Skin epidermis (tissue), 12 donors: ENCODE measurements around the gene TMEM164.

ENCODE experiments used
- H3K27ac ChIP-seq, 21 experiments: fragments of 200-600 bp; sonication (generic) in 11 of 21; one replicate each; pipeline ENCODE4 v1.5.0; 2020; ENCODE audit warnings: mild to moderate bottlenecking in 3 of 21, inconsistent platforms in 2 of 21, moderate library complexity in 2 of 21
- H3K4me3 ChIP-seq, 7 experiments: fragments of 200-600 bp; sonication (generic) in 2 of 7; one replicate each; pipeline ENCODE4 v1.5.0; 2020; ENCODE audit warnings: inconsistent platforms in 2 of 7, mild to moderate bottlenecking in 2 of 7, moderate library complexity in 1 of 7

Gene TMEM164

DNA sequence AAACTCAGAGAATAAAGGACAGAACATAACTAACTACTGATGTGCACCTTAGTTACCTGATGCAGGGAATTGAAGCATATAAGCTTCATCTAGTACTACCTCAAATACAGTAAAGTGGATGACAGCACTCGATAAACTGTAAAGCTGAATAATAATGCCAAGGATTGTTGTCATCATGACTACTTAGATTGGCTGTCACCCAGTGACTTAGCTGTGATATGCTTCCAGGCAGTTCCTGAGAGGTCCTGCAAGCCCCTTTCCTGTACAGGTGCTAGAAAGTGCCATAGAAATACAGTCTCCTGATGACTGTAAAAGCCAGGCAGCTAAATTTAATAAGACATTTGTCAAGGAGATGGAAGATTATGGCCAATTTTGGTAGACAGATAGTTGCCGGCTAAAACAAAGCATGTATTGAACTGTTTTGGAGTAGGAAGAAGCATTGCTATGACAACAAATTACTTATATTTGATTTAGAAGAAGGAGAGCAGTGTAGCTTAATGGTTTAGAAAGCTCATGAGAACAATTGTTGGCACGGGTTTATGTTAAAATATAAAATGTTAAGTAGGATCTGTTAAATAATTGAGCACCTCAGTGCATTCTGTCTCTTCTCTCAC lies 29.7 kb downstream of the TMEM164 start:
- Histone ChIP-seq H3K4me3 (no peak overlapping the region), H3K27ac (no peak overlapping the region)

DNA sequence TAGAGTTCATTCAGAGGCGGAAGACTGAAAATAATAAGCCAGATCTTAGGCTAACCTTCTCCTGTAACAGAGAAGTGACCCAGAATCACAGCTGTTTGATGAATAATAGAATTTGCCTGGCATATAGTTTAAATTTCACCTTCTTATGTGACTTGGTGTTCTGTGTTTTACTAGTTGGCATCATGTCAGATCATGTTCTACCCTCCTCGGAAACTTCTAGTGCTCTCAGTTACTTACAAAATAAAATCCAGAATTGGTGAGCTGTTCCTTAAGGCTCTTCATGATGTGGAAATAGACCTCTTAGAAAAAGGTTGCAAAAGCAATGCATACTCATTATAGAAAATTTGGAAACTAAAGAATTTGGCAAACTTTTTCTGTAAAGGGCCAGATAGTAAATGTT lies 31.1 kb downstream of the TMEM164 start:
- Histone ChIP-seq H3K4me3 (no peak overlapping the region), H3K27ac (no peak overlapping the region)

DNA sequence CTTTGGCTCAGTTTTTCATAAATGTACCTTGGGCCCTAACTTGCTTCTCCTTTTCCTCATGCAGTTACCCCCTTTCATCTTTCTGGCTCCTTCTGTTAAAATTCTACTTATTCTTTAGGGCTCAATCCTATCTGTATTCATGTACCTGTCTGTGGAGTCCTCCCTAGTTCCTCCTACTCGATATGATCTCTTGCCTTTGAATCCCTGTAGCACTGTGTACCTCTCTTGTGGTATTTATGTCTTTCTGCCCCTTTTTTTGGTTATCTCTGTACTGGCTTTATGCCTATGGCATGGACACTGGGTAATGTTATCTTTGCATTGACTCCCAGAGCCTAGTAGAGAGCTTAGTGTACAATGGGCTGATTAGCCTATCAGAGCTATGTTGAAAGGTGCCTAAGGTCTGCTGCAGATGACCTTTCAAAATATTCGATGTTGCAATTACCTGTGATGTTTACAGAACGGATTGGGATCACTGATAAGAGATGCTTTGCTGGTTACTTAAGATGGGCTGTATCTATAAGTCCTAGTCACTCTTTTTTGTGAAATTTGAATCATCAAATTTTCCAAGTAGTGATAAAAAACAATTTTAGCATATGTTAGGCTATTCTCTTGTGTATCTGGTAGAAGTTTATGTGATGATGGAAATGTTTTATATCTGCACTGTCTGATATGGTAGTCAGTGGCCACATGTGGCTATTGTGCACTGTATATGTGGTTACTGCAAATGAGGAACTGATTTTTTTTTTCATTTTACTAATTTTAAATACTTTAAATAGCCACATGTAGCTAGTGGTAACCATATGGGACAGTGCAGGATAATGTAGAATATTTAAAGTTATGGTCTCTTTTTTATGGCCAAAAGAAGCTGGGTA lies 33.5 kb downstream of the TMEM164 start:
- Histone ChIP-seq H3K27ac (no peak overlapping the region), H3K4me3 (no peak overlapping the region)

DNA sequence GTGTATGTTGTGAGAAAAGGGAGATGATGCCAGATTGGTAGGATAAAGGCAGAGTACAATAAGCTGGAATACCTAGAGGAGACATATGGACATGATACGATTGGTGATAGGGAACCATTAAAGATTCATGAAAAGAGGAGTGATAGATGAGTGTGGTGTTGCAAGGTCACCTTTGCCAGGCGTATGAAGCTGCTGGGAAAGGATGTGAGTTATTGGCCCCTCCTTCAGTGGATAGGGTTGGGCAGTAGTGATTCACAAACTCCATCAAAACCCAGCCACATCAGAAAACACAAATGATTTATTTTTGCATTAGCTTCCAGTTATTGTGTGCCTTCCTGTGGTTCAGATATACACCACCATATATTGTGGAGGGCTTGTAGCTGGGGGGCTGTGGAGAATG lies 34.3 kb downstream of the TMEM164 start:
- no peak overlapping the region for H3K27ac ChIP-seq
- no peak overlapping the region for H3K4me3 ChIP-seq

DNA sequence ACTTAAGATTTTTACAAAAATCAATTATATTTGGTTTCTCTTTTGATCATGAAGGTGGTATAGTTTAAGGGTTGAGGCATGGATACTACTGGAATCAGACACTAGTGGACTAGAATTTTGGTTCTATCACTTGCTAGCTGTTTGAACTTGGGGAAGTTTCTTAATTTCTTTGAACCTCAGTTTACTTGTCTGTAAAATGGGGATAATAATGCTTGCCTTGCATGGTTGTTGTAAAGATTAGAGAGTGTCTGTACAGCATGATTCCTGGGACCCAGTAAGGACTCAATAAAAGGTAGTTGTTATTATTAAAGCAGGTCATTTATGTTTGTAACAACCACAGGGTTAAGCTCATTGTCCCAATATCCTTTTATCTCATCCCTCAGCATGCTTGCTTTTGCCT lies 36.0 kb downstream of the TMEM164 start:
- no peak overlapping the region for H3K27ac ChIP-seq

DNA sequence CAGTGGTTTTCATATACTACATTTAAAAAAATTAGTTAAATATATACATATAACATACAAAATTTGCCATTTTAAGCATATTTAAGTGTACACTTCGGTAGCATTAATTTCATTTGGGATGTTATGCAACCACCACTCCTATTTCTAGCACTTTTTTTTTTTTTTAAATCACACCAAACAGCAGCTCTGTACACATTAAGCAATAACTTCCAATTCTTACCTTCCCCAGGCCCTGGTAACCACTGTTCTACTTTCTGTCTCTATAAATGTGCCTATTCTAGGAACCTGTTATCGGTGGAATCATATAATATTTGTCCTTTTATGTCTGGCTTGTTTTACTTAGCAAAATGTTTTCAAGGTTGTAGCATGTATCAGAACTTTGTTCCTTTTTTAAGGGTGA lies 39.1 kb downstream of the TMEM164 start:
- no peak overlapping the region for H3K27ac ChIP-seq

More for the DNA sequence above, 36.0 kb downstream of the TMEM164 start:
- no peak overlapping the region for H3K4me3 ChIP-seq

DNA sequence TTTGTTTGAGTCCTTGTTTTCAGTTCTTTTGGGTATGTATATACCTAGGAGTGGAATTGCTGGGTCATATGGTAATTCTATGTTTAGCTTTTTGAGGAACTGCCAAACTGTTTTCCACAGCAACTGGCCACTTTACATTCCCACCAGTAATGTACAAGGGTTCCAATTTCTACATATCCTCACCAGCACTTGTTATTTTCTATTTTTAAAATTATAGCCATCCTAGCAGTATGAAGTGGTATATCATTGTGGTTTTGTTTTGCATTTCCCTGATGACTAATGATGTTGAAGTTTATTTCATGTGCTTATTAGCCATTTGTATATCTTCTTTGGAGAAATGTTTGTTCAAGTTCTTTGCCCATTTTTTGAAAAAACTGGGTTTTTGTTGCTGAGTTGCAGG lies 39.6 kb downstream of the TMEM164 start:
- Histone ChIP-seq H3K4me3 (no peak overlapping the region), H3K27ac (no peak overlapping the region)

More for the DNA sequence above, 39.1 kb downstream of the TMEM164 start:
- H3K4me3 ChIP-seq = no peak overlapping the region

DNA sequence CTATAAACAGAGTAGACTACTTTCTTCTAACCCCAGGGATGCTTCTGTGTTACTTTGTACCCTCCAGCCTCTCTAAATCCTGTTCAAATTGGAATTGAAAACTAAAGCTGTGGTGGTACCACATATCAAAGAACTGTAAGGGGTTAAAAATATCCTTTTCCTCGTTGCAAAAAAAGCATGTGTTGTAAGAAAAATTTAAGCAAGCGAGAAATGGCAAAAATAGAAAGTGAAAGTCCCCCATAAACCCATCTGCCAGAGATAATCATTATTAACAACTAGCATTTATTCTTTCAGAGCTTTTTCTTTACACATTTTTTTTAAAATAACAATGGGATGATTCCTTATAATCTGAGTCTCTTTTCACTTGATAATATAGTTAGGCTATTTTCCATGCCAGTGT lies 40.6 kb downstream of the TMEM164 start:
- Histone ChIP-seq H3K4me3 (no peak overlapping the region), H3K27ac (no peak overlapping the region)

DNA sequence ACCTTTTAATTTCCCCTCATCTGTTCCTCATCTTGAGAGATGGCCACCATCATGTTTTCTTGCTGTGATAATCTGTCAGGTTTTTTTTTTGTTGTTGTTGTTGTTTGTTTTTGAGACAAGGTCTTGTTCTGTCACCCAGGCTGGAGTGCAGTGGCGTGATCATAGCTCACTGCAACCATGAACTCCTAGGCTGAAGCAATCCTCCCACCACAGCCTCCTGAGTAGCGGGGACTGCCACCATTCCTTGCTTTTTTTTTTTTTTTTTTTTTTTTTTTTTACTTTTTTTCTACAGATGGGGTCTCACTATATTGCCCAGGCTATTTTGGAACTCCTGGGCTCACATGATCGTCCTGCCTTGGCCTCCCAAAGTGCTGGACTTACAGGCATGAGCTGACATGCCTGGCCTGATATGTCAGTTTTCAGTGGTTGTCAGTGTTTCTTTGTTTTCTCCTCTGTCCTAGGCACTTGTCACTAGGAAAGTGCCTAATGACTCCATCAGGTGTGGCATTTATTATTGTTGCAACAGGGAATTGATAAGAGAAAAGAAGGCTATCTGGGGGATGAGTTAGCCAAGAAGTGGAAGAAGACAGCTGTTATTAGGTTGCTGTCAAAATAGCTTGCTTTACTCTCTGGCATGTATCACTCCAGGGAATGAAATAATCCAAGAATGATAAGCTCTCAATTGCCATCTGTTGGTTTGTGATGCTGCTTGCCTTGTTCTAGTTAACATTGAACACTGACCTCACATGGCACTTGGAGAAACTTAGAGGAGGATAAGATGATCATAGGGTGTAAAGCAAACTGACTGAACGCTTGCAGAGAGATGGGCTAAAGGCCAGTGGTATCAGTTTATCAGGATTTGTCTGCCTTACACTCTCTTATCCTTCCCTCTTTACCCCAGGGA lies 41.7 kb downstream of the TMEM164 start:
- Histone ChIP-seq H3K4me3 (no peak overlapping the region), H3K27ac (peak overlapping the region in 1 of 21 experiments; percentile 2)

DNA sequence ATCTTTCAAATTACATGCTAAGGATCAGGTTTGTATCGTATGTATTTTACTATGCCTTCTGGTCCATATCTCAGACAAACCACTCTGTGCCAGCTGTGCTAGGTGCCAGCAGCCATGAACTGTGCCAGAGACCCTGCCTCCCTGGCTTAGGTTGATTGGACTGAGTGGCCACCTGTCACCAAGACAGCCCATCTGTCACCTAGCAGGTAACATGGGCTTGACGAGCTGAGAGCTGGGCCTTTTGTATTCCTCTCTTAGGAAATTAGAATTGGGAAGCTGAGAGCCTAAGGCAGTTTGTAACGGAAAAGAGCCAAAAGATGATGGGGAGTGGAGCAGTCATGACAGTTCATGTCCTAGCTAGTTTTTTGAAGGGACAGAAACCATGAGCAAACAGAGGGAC lies 42.5 kb downstream of the TMEM164 start:
- no peak overlapping the region for H3K27ac ChIP-seq

DNA sequence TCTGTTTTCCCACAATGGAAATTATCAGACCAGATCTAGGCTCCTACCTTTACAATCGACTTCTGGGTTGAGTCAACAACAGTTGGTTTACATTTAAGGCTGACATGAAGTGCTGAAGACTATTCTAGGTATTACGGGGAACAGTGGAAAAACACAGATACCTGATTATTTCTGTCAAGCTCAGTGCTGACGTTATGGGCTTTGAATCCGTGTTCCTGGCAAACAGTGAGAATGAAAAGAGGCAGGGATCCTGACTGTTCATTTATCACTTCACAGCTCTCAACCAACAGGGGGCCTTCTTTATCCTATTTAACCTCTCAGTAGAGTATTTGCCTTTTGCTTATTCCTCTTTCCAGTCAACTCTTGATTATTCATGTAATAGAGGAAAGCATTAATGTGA lies 43.1 kb downstream of the TMEM164 start:
- Histone ChIP-seq H3K27ac (no peak overlapping the region), H3K4me3 (no peak overlapping the region)

More for the DNA sequence above, 42.5 kb downstream of the TMEM164 start:
- no peak overlapping the region for H3K4me3 ChIP-seq

DNA sequence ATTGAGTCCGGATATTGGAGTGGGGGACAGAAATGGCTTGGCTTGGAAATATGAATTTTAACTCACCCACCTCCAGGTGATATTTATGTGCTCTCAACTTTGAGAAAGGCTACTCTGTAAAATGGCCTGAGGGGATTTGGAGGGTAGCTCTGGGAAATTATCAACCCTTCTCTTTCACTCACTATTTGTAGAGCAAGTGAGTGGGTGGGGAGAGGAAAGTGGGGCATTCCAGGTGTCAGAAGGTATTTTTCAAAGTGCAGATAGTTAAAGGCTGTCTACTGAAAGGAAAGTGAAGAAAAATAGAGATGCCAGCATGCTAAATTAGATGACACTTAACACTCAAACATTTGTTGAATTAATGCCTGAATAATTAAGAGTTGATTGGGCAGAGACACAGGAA lies 44.1 kb downstream of the TMEM164 start:
- Histone ChIP-seq H3K4me3 (no peak overlapping the region), H3K27ac (no peak overlapping the region)

DNA sequence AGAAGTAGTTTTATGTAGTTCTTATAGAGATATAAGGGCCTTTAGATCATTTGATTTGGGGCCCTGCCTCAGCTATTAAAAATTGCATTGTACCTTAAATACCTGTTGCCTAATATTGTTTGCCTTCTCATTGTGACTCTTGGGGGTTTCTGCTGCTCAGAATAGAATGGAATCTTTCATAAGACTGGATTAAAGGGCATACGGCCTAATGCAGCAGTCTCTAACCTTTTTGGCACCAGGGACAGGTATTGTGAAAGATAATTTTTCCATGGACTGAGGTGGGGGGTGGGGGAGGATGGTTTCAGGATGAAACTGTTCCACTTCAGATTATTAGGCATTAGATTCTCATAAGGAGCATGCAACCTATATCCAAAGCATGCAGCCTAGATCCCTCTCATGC lies 46.2 kb downstream of the TMEM164 start:
- Histone ChIP-seq H3K27ac (no peak overlapping the region), H3K4me3 (no peak overlapping the region)

DNA sequence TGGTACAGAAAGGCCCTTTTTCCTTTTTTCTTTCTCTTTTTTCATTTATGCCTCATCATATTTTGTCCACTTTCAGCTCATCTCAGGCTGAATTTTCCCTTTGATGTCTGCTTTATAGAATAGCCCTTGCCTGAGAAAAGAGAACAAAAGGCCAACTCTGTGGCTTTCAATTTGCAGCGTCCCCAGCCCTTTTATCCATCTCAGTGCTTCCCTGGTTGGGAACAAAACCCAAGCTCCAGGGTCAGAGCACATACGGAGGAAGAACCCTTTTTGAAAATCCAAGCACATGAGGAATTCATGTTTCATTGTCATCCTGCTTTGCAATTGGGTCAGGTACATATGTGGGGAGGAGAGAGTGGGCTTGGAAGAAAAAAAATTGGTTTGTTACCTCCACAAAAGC lies 47.5 kb downstream of the TMEM164 start:
- no peak overlapping the region for H3K4me3 ChIP-seq
- H3K27ac ChIP-seq = no peak overlapping the region

DNA sequence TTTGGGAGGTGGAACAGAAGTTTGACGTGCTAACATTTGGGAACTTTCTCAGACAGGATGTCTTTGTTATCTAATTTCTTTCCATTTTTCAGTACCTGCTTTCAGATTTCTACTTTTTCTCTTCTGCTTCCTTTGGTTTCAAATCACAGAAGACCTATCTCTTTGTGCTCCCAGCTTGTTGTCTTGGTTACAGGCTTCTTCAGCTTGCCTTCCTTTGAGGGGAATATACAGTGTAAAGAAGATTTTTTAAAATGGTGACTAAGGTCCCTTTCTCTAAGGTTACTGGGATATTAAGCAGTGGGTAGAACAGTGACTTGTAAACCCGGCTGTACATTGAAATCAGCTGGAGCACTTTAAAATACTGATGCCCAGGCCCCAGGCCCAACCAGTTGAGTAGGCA lies 48.0 kb downstream of the TMEM164 start:
- Histone ChIP-seq H3K27ac (no peak overlapping the region), H3K4me3 (no peak overlapping the region)

DNA sequence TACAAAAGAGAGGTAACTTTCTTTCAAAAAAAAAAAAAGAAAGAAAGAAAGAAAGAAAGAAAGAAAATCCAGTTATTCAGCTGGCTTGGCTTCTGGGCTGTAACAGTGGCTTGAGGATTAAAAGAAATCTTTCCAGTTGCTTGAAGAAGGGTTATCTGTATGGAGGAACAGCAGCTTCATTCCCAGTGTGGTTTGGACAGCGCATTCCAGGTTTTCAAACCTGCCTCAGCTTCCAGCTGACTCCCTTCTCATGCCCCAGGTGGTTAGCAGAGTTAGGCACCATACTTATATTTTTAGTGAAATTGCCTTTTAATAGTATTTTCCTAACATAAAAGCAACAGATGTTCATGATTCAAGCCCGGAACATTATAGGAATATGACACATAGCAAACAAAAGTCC lies 48.6 kb downstream of the TMEM164 start:
- no peak overlapping the region for H3K4me3 ChIP-seq
- no peak overlapping the region for H3K27ac ChIP-seq

DNA sequence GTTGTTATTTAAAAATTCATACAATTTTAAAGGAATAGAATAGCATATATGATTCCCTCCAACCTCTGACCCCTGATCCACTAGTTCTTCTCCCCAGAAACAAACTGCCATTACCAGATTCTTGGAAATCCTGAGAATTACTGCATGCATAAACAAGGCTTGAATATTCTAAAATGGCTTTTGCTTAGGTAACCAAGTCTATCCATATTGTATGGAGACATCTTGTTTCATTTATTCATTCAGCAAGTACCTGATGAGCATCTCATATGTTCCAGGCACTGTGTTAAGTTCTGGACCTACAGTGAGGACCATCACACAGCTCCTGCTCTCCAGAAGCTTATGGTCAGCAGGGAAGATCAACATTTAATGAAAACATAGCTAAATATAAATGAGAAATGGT lies 49.4 kb downstream of the TMEM164 start:
- Histone ChIP-seq H3K27ac (no peak overlapping the region), H3K4me3 (no peak overlapping the region)

DNA sequence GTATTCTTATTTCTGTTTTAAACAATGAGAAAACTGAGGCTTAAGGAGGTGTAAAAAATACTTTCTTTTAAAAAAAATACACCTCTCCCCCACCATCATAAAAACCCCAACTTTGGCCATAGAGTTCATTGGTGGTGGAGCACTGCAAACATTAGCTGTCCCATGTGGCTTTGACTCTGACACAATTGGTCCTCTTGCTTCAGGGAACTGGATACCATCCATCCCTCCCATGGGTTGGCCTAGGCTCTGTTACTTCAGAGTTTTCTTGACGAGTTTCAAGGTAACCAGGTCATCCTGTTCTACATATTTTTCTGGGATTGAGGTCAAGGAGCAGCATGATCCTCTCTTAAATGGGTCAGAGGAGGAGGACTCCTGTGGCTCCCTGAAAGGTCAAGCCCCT lies 50.5 kb downstream of the TMEM164 start:
- Histone ChIP-seq H3K4me3 (no peak overlapping the region), H3K27ac (no peak overlapping the region)

DNA sequence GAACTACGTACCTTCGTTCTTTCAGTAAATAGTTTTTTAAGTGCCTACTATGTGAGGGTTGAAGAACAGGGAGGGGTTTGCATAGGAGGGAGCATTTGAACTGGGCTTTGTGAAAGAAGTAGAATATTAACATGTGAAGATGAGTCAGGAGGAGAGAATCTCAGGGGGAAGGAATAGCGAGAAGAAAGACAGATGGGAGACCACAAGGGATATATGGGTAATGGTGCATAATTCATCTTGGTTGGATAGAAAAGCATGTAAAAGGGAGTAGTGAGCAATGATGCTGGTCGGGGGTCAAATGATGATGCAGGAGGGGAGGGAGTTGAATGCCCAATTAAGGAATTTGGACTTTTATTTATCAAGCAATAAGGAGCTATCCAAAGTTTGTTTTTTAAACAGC lies 52.7 kb downstream of the TMEM164 start:
- no peak overlapping the region for H3K27ac ChIP-seq
- H3K4me3 ChIP-seq = no peak overlapping the region

DNA sequence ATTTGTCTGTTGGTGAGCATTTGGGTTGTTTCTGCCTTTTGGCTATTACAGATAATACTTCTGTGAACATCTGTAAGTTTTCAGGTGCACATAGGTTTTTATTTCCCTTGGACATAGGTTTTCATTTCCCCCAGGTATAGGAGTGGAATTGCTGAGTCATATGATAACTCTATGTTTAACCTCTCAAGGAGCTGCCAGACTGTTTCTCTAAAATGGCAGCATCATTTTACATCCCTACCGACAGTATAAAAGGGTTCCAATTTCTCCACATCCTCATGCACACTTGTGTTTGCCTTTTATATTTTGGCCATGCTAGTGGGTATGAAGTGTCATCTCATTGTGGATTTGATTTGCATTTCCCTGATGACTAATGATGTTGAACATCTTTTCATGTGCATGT lies 53.5 kb downstream of the TMEM164 start:
- H3K27ac ChIP-seq = no peak overlapping the region
- H3K4me3 ChIP-seq = no peak overlapping the region

DNA sequence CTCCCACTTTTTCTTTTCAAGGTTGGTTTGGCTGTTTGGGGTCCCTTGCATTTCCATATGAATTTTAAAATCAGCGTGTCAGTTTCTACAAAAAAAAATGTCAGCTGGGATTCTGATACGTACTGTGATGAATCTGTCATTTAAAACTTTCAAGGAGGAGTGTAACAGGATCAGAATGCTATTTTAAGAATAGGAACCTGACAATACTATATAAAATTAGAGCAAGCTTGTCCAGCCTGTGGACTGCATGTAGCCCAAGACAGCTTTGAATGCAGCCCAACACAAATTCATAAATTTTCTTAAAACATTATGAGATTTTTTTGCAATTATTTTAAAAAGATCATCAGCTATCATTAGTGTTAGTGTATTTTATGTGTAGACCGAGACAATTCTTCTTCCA lies 56.5 kb downstream of the TMEM164 start:
- Histone ChIP-seq H3K4me3 (no peak overlapping the region), H3K27ac (no peak overlapping the region)
